ENCODE measurements around the gene FLT4. TPM values are rescaled to one million over a fixed set of nuclear protein-coding genes. Genes with fewer than 3 reads are reported as not detected.

The FLT4 gene
- total and polyA plus RNA-seq, 2 donors (not counting 1 experiment from before 2014, with no cell fraction given), result 0.17 TPM; not detected in 1

DNA sequence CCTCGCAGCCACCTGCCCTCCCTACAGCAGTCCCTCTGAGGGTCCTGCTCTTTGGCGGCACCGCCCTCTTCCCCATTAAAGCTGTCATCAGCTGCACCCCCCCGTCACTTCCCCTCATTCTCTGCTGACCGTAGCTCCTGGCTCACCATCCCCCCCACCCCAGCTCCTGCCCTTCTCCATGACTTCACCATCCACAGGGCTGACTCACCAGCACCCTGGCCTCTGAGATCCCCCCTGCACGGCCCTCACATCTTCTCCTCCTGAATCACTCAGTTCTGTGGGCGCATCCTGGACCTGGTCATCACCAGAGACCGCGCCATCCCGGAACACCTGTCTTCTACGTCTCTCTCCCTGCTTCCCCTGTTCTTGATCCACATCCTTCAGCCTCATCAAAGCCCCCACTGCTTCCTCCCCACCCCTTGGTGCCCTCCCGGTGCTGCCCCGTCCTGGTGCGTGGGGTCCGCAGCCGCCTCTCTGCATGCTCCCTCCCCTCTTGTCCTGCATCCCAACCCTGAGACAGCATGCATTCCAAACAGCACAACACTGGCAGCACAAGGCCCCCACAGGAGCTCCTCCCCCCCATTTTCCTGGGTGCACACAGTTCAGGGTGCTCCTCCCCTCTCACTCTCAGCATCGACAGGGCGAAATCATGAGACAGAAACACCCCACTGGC is 12.9 kb downstream of the FLT4 start:
- Histone ChIP-seq H3K79me2 (ENCODE audit: control insufficient read depth, insufficient read depth, low read length) (no peaks in the 10 kb centered on the region), H3K4me1 (ENCODE audit: control insufficient read depth, extremely low read depth, insufficient read depth, low read length) (no peaks in the 10 kb centered on the region), H3K4me3 (replicated peaks in 1 of 4; ENCODE audit: control extremely low read depth in 1 of 4, insufficient read depth in 1 of 4, low read depth in 3 of 4, low read length in 4 of 4) (no peak overlapping the region), H3K27ac (ENCODE audit: insufficient read depth, low read length) (no peak overlapping the region), H3K4me2 (ENCODE audit: extremely low read depth, insufficient read depth, low read length) (no peak overlapping the region), H2AFZ (ENCODE audit: low read length) (no peak overlapping the region), H3K9ac (ENCODE audit: insufficient read depth, low read length) (no peak overlapping the region), H3K9me3 (ENCODE audit: control insufficient read depth, insufficient read depth, low read depth, low read length) (no peaks in the 10 kb centered on the region), H3K36me3 (ENCODE audit: control insufficient read depth, insufficient read depth, low read length) (no peaks in the 10 kb centered on the region), H4K20me1 (ENCODE audit: control insufficient read depth, extremely low read depth, insufficient read depth, low read length) (no peaks in the 10 kb centered on the region), H3K27me3 (ENCODE audit: control insufficient read depth, insufficient read depth, low read length) (no peaks in the 10 kb centered on the region)
- DNase-seq (ENCODE audit: low read depth in 2 of 2), result peak in 1 of 2 donors; percentile 79
- TF ChIP-seq EZH2 (IDR thresholded peaks at IDR 0.05; ENCODE audit: low read length, missing control alignments), result no peak
- TF ChIP-seq, protein P1, sequence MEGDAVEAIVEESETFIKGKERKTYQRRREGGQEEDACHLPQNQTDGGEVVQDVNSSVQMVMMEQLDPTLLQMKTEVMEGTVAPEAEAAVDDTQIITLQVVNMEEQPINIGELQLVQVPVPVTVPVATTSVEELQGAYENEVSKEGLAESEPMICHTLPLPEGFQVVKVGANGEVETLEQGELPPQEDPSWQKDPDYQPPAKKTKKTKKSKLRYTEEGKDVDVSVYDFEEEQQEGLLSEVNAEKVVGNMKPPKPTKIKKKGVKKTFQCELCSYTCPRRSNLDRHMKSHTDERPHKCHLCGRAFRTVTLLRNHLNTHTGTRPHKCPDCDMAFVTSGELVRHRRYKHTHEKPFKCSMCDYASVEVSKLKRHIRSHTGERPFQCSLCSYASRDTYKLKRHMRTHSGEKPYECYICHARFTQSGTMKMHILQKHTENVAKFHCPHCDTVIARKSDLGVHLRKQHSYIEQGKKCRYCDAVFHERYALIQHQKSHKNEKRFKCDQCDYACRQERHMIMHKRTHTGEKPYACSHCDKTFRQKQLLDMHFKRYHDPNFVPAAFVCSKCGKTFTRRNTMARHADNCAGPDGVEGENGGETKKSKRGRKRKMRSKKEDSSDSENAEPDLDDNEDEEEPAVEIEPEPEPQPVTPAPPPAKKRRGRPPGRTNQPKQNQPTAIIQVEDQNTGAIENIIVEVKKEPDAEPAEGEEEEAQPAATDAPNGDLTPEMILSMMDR (conservative IDR thresholded peaks at IDR 0.05 in 1 of 2, IDR thresholded peaks at IDR 0.05 in 1 of 2; ENCODE audit: low read depth in 1 of 2, low read length in 2 of 2), result no peak

DNA sequence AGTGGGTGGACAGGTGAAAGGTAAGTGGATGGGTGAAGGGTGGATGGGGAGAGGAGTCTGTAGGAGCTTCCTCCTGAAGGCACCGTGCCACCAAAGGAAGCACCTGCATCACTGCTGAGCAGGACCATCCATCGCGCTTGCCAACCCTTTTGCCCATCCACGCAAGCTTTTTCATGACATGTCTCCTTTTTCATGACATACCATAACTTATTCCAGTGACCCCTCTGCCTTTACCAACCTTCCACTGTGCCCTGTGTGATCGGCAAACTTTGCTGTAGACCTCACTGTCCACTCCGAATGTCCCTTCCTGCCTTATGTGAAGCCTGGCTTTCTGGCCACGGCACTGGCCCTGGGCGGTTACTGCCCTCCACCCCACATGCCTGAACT is 13.4 kb downstream of the FLT4 start:
- Histone ChIP-seq H3K4me2 (ENCODE audit: extremely low read depth, insufficient read depth, low read length) (no peak overlapping the region), H3K9ac (ENCODE audit: insufficient read depth, low read length) (no peak overlapping the region), H3K79me2 (ENCODE audit: control insufficient read depth, insufficient read depth, low read length) (no peaks in the 10 kb centered on the region), H3K9me3 (ENCODE audit: control insufficient read depth, insufficient read depth, low read depth, low read length) (no peaks in the 10 kb centered on the region), H4K20me1 (ENCODE audit: control insufficient read depth, extremely low read depth, insufficient read depth, low read length) (no peaks in the 10 kb centered on the region), H3K36me3 (ENCODE audit: control insufficient read depth, insufficient read depth, low read length) (no peaks in the 10 kb centered on the region), H3K27ac (ENCODE audit: insufficient read depth, low read length) (no peak overlapping the region), H3K4me3 (replicated peaks in 1 of 4; ENCODE audit: control extremely low read depth in 1 of 4, insufficient read depth in 1 of 4, low read depth in 3 of 4, low read length in 4 of 4) (no peak overlapping the region), H3K27me3 (ENCODE audit: control insufficient read depth, insufficient read depth, low read length) (no peaks in the 10 kb centered on the region), H3K4me1 (ENCODE audit: control insufficient read depth, extremely low read depth, insufficient read depth, low read length) (no peaks in the 10 kb centered on the region), H2AFZ (ENCODE audit: low read length) (no peak overlapping the region)
- no peak for DNase-seq (ENCODE audit: low read depth in 2 of 2)
- TF ChIP-seq, protein P1 (conservative IDR thresholded peaks at IDR 0.05 in 1 of 2, IDR thresholded peaks at IDR 0.05 in 1 of 2; ENCODE audit: low read depth in 1 of 2, low read length in 2 of 2), result no peak
- TF ChIP-seq EZH2 (IDR thresholded peaks at IDR 0.05; ENCODE audit: low read length, missing control alignments), result no peak

DNA sequence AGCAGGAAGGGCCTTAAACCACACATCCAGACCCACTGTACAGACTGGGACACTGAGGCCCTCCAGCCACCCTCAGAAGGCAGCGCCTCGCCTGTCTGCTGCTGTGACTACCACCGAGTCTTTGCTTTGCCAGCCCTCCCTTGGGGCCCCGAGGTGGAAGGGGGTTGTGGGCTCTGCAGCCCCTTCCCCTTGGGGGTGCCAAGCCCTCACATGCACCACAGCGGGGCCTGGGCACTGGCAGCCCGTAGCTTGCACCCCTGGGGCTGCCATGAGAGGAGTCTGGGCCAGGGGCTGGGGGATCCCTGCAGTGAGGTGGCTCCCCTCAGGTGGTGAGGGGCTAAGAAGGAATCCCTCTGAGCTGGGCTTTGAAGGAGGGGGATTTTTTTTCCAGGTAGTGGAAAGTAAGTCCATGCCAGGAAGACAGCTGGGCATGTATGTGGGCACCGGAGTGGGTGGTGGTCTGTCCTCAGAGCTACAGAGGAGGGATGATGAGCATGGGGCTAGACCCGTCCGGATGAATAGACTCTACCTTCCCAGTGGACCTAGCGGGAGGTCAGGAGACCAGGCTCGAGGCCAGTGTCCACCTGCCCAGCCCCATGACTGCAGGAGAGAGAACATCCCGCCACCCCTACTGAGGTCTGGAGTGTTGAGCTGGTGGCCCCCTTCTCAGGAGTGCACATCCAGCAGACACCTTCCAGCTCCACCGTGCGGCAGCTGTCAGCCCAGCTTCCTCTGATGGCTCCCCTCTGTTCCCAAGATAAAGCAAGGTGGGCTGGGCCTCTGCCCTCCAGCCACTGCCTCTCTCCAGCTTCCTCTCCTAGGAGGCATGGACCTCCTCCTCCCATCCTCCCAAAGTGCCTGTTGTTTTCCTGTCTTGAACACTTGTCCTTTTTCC is 15.9 kb downstream of the FLT4 start:
- Histone ChIP-seq H3K79me2 (ENCODE audit: control insufficient read depth, insufficient read depth, low read length) (no peaks in the 10 kb centered on the region), H3K4me1 (ENCODE audit: control insufficient read depth, extremely low read depth, insufficient read depth, low read length) (no peaks in the 10 kb centered on the region), H4K20me1 (ENCODE audit: control insufficient read depth, extremely low read depth, insufficient read depth, low read length) (no peaks in the 10 kb centered on the region), H3K9ac (ENCODE audit: insufficient read depth, low read length) (no peak overlapping the region), H3K4me2 (ENCODE audit: extremely low read depth, insufficient read depth, low read length) (no peak overlapping the region), H3K4me3 (replicated peaks in 1 of 4; ENCODE audit: control extremely low read depth in 1 of 4, insufficient read depth in 1 of 4, low read depth in 3 of 4, low read length in 4 of 4) (no peak overlapping the region), H2AFZ (ENCODE audit: low read length) (no peak overlapping the region), H3K9me3 (ENCODE audit: control insufficient read depth, insufficient read depth, low read depth, low read length) (no peaks in the 10 kb centered on the region), H3K27me3 (ENCODE audit: control insufficient read depth, insufficient read depth, low read length) (no peaks in the 10 kb centered on the region), H3K27ac (ENCODE audit: insufficient read depth, low read length) (no peak overlapping the region), H3K36me3 (ENCODE audit: control insufficient read depth, insufficient read depth, low read length) (no peaks in the 10 kb centered on the region)
- no peak for DNase-seq (ENCODE audit: low read depth in 2 of 2)
- TF ChIP-seq EZH2 (IDR thresholded peaks at IDR 0.05; ENCODE audit: low read length, missing control alignments), result no peak
- TF ChIP-seq, protein P1 (conservative IDR thresholded peaks at IDR 0.05 in 1 of 2, IDR thresholded peaks at IDR 0.05 in 1 of 2; ENCODE audit: low read depth in 1 of 2, low read length in 2 of 2), result no peak
